MM.1S (cell line): ENCODE measurements around the gene SLC26A4.

Source experiments
- DNase-seq: peaks from one replicate; pipeline ENCODE4 v3.0.0-alpha.2; 2015
- H2AFZ ChIP-seq: fragments of 300-600 bp; sonication (generic); 2 replicates; pipeline ENCODE4 v1.6.0; 2016; ENCODE audit warnings: antibody characterized with exemption, low read length
- H3F3A ChIP-seq: fragments of 300-600 bp; sonication (generic); 2 replicates; pipeline ENCODE4 v1.6.1; 2016; ENCODE audit warnings: mild to moderate bottlenecking, antibody characterized with exemption, low read length, moderate library complexity, mixed read lengths; ENCODE audit not compliant: insufficient read depth
- H3K27ac ChIP-seq: fragments of 300-600 bp; sonication (generic); 2 replicates; pipeline ENCODE4 v1.5.1; 2016; ENCODE audit warnings: mild to moderate bottlenecking, low read length
- H3K27me3 ChIP-seq: fragments of 300-600 bp; sonication (generic); replicated peaks from 2 replicates; pipeline ENCODE4 v1.6.0; 2016; ENCODE audit warnings: low read length; ENCODE audit not compliant: insufficient read depth
- H3K36me3 ChIP-seq: fragments of 300-600 bp; sonication (generic); replicated peaks from 2 replicates; pipeline ENCODE4 v1.6.1; 2016; ENCODE audit warnings: mild to moderate bottlenecking, low read length, mixed read lengths; ENCODE audit not compliant: insufficient read depth
- H3K4me1 ChIP-seq: fragments of 300-600 bp; sonication (generic); 2 replicates; pipeline ENCODE4 v1.6.1; 2016; ENCODE audit warnings: low read length, mixed read lengths
- H3K4me2 ChIP-seq: fragments of 300-600 bp; sonication (generic); 2 replicates; pipeline ENCODE4 v1.6.0; 2016; ENCODE audit warnings: low read depth, low read length
- H3K4me3 ChIP-seq: fragments of 300-600 bp; sonication (generic); 2 replicates; pipeline ENCODE4 v1.5.1; 2016; ENCODE audit warnings: low read length, mixed read lengths
- H3K79me2 ChIP-seq: fragments of 300-600 bp; sonication (generic); 2 replicates; pipeline ENCODE4 v1.6.1; 2016; ENCODE audit warnings: mixed run types, low read length, mixed read lengths
- H3K9ac ChIP-seq: fragments of 300-600 bp; sonication (generic); 2 replicates; pipeline ENCODE4 v1.6.1; 2016; ENCODE audit warnings: low read length, mixed read lengths
- H3K9me2 ChIP-seq: fragments of 300-600 bp; sonication (generic); replicated peaks from 2 replicates; pipeline ENCODE4 v1.6.1; 2016; ENCODE audit warnings: mild to moderate bottlenecking, low read length, mixed read lengths; ENCODE audit not compliant: insufficient read depth
- H3K9me3 ChIP-seq: fragments of 300-600 bp; sonication (generic); replicated peaks from 2 replicates; pipeline ENCODE4 v1.6.1; 2016; ENCODE audit warnings: mild to moderate bottlenecking, low read length, mixed read lengths; ENCODE audit not compliant: insufficient read depth
- H4K20me1 ChIP-seq: fragments of 300-600 bp; sonication (generic); 2 replicates; pipeline ENCODE4 v1.6.1; 2016; ENCODE audit warnings: mild to moderate bottlenecking, low read length, moderate library complexity, mixed read lengths; ENCODE audit not compliant: insufficient read depth
- EZH2 ChIP-seq: fragments of 300-600 bp; sonication (generic); optimal IDR thresholded peaks from 2 replicates; pipeline ENCODE3; 2017; ENCODE audit warnings: low read depth, mild to moderate bottlenecking, antibody characterized with exemption, low read length, mixed read lengths
- EZH2phosphoT487 ChIP-seq: fragments of 300-600 bp; sonication (generic); IDR thresholded peaks from 2 replicates; pipeline ENCODE4 v1.6.1; 2018; ENCODE audit warnings: antibody characterized with exemption, low read length
- TF ChIP-seq, protein P1 (sequence below): fragments of 300-600 bp; sonication (generic); IDR thresholded peaks from 2 replicates; pipeline ENCODE4 v1.5.1; 2016; ENCODE audit warnings: antibody characterized with exemption, low read length, mixed read lengths

SLC26A4 gene

GRCh38 chr7:107725138-107725740 is 64.6 kb downstream of the SLC26A4 start:
- Histone ChIP-seq H3K4me2 (no peak overlapping the region), H3K27ac (no peak overlapping the region), H4K20me1 (no peaks in the 10 kb centered on the region), H3K9me3 (no peaks in the 10 kb centered on the region), H2AFZ (no peak overlapping the region), H3K4me1 (no peaks in the 10 kb centered on the region), H3K36me3 (no peaks in the 10 kb centered on the region), H3K4me3 (no peak overlapping the region), H3K27me3 (no peaks in the 10 kb centered on the region), H3F3A (no peaks in the 10 kb centered on the region), H3K9me2 (no peaks in the 10 kb centered on the region), H3K79me2 (no peaks in the 10 kb centered on the region), H3K9ac (no peak overlapping the region)
- peak; percentile 66 for DNase-seq
- no peak for TF ChIP-seq EZH2phosphoT487
- TF ChIP-seq, protein P1, sequence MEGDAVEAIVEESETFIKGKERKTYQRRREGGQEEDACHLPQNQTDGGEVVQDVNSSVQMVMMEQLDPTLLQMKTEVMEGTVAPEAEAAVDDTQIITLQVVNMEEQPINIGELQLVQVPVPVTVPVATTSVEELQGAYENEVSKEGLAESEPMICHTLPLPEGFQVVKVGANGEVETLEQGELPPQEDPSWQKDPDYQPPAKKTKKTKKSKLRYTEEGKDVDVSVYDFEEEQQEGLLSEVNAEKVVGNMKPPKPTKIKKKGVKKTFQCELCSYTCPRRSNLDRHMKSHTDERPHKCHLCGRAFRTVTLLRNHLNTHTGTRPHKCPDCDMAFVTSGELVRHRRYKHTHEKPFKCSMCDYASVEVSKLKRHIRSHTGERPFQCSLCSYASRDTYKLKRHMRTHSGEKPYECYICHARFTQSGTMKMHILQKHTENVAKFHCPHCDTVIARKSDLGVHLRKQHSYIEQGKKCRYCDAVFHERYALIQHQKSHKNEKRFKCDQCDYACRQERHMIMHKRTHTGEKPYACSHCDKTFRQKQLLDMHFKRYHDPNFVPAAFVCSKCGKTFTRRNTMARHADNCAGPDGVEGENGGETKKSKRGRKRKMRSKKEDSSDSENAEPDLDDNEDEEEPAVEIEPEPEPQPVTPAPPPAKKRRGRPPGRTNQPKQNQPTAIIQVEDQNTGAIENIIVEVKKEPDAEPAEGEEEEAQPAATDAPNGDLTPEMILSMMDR, result peak; percentile 80

DNA sequence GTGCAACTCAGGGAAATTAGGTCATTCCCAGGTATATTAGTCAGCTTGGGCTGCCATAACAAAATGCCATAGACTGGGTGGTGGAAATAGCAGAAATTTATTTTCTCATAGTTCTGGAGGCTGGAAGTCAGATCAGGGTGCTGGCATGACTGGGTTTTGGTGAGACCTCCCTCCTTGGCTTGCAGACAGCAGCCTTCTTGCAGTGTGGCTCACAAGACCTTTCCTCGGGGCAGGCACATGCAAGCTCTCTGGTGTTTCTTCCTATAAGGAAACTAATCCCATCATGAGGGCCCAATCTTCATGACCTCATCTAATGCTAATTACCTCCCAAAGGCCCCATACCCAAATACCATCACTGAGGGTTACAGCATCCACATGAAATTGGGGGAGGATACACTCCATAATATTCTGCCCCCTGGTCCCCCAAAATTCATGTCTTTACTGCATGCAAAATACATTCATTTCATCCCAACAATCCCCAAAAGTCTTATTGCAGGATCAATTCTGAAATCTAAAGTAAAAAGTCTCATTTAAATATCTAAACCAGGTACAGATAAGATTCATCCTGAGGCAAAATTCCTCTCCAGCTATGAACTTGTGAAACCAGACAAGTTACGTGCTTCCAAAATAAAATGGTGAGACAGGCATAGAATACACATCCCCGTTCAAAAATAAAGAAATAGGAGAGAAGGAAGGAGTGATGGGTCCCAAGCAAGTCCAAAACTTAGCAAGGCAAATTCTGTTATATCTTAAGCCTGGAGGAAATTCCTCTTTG is 65.9 kb downstream of the SLC26A4 start:
- Histone ChIP-seq H3K4me1 (no peaks in the 10 kb centered on the region), H3K9me2 (no peaks in the 10 kb centered on the region), H2AFZ (no peak overlapping the region)

DNA sequence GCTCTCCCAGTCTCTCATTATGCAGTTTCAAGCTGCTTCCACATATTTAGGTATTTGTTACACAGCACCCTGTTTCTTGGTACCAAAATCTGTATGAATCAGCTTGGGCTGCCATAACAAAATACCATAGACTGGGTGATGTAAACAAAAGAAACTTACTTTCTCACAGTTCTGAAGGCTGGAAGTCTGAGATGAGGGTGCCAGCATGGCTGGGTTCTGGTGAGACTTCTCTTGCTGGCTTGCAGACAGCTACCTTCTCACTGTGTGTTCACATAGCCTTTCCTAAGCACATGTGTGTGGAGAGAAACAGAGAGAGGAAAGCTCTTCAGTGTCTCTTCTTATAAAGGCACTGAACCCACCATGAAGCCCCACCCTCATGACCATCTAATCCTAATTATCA is 67.6 kb downstream of the SLC26A4 start:
- Histone ChIP-seq H2AFZ (no peak overlapping the region), H3K9me3 (no peaks in the 10 kb centered on the region), H3K4me2 (no peak overlapping the region), H3F3A (no peaks in the 10 kb centered on the region), H3K4me1 (no peaks in the 10 kb centered on the region), H3K36me3 (no peaks in the 10 kb centered on the region), H3K27ac (no peak overlapping the region), H3K9ac (no peak overlapping the region), H3K4me3 (no peak overlapping the region), H4K20me1 (no peaks in the 10 kb centered on the region), H3K79me2 (no peaks in the 10 kb centered on the region), H3K27me3 (no peaks in the 10 kb centered on the region), H3K9me2 (no peaks in the 10 kb centered on the region)
- no peak for DNase-seq
- TF ChIP-seq EZH2phosphoT487, result no peak
- TF ChIP-seq, protein P1, result no peak
- TF ChIP-seq EZH2, result no peak

More for the DNA sequence above, 65.9 kb downstream of the SLC26A4 start:
- no peak for DNase-seq
- no peak overlapping the region for H3K4me2 ChIP-seq
- no peaks in the 10 kb centered on the region for H3K9me3 ChIP-seq
- TF ChIP-seq, protein P1, result no peak
- no peak for TF ChIP-seq EZH2phosphoT487
- no peak for TF ChIP-seq EZH2
- no peaks in the 10 kb centered on the region for H3K27me3 ChIP-seq
- no peaks in the 10 kb centered on the region for H3K79me2 ChIP-seq
- H3K9ac ChIP-seq, result no peak overlapping the region
- no peak overlapping the region for H3K4me3 ChIP-seq
- no peaks in the 10 kb centered on the region for H3K36me3 ChIP-seq
- H4K20me1 ChIP-seq, result no peaks in the 10 kb centered on the region
- H3F3A ChIP-seq, result no peaks in the 10 kb centered on the region
- no peak overlapping the region for H3K27ac ChIP-seq
